IMR-90 (cell line): Measurements from ENCODE around the gene INTS11. TPM values are rescaled to one million over a fixed set of nuclear protein-coding genes. Genes with fewer than 3 reads are reported as not detected.

Source experiments
- ATAC-seq: fragments of 200-7000 bp; cut with Tn5 transposase; 2 replicates; pipeline ENCODE4 v1.9.1; 2020; ENCODE audit warnings: low read depth, mild to moderate bottlenecking, moderate library complexity
- BruUV-seq: library from RNA; stranded (reverse); fragments of 400-500 nt; replicated peaks from 2 replicates; lab custom pipeline; 2021; lab: Mats Ljungman, UMichigan
- CTCF ChIA-PET: fragments of 300-600 bp; formaldehyde crosslinking; extraction: SDS; loops from one replicate; lab custom pipeline; 2021; ENCODE audit warnings: antibody characterized with exemption; lab: Yijun Ruan, JAX
- POLR2A ChIA-PET: fragments of 300-600 bp; sonication (Branson Sonifier 250); formaldehyde crosslinking; loops from one replicate; lab custom pipeline; 2022; ENCODE audit warnings: antibody characterized with exemption; ENCODE audit not compliant: unreplicated experiment; lab: Charles Lee
- DNase-seq: peaks from one replicate; pipeline ENCODE4 v3.0.0; 2013
- H2AFZ ChIP-seq: replicated peaks from 2 replicates; pipeline ENCODE3; 2013; ENCODE audit warnings: low read length, mild to moderate bottlenecking; ENCODE audit not compliant: poor library complexity
- H2AK5ac ChIP-seq: 2 replicates; pipeline ENCODE4 v1.6.1; 2013; ENCODE audit warnings: low read depth, low read length, inconsistent platforms
- H2AK9ac ChIP-seq: replicated peaks from 2 replicates; pipeline ENCODE3; 2013; ENCODE audit warnings: mild to moderate bottlenecking, low read depth, low read length, moderate library complexity; ENCODE audit not compliant: poor library complexity
- H2BK120ac ChIP-seq: 2 replicates; pipeline ENCODE4 v1.6.1; 2013; ENCODE audit warnings: low read depth, low read length, inconsistent platforms
- H2BK15ac ChIP-seq: 3 replicates; pipeline ENCODE4 v1.6.1; 2013; ENCODE audit warnings: low read depth, low read length, inconsistent platforms
- H2BK20ac ChIP-seq: 2 replicates; pipeline ENCODE4 v1.6.1; 2013; ENCODE audit warnings: low read depth, mild to moderate bottlenecking, inconsistent platforms, low read length, moderate library complexity
- H2BK5ac ChIP-seq: 2 replicates; pipeline ENCODE4 v1.6.1; 2013; ENCODE audit warnings: mild to moderate bottlenecking, low read depth, low read length, inconsistent platforms; ENCODE audit not compliant: poor library complexity, severe bottlenecking
- H3K14ac ChIP-seq: replicated peaks from 2 replicates; pipeline ENCODE4 v1.6.1; 2013; ENCODE audit warnings: low read depth, low read length, inconsistent platforms
- H3K18ac ChIP-seq: 2 replicates; pipeline ENCODE4 v1.6.1; 2013; ENCODE audit warnings: low read depth, low read length, control low read depth
- H3K23ac ChIP-seq: 2 replicates; pipeline ENCODE4 v1.6.1; 2013; ENCODE audit warnings: low read depth, low read length, inconsistent platforms
- H3K27ac ChIP-seq: 2 replicates; pipeline ENCODE4 v1.5.1; 2013; ENCODE audit warnings: mild to moderate bottlenecking, control low read depth, low read length; ENCODE audit not compliant: insufficient read depth
- H3K27me3 ChIP-seq: 2 replicates; pipeline ENCODE4 v1.6.1; 2013; ENCODE audit warnings: low read length; ENCODE audit not compliant: control insufficient read depth, insufficient read depth
- H3K36me3 ChIP-seq: 2 replicates; pipeline ENCODE4 v1.6.1; 2013; ENCODE audit warnings: low read length, mixed read lengths; ENCODE audit not compliant: control insufficient read depth, insufficient read depth
- H3K4ac ChIP-seq: 2 replicates; pipeline ENCODE4 v1.6.1; 2013; ENCODE audit warnings: low read depth, low read length, inconsistent platforms
- H3K4me1 ChIP-seq: 2 replicates; pipeline ENCODE4 v1.6.1; 2013; ENCODE audit warnings: low read length, mixed read lengths; ENCODE audit not compliant: control insufficient read depth, insufficient read depth
- H3K4me2 ChIP-seq: 2 replicates; pipeline ENCODE4 v1.6.1; 2013; ENCODE audit warnings: low read depth, mild to moderate bottlenecking, control low read depth, low read length, moderate library complexity
- H3K4me3 ChIP-seq: 2 replicates; pipeline ENCODE4 v1.5.1; 2013; ENCODE audit warnings: low read depth, mild to moderate bottlenecking, control low read depth, low read length, moderate library complexity; ENCODE audit not compliant: insufficient read depth
- H3K56ac ChIP-seq: 2 replicates; pipeline ENCODE4 v1.6.1; 2013; ENCODE audit warnings: low read length, inconsistent platforms; ENCODE audit not compliant: insufficient read depth; ENCODE audit errors: extremely low read depth
- H3K79me1 ChIP-seq, 2 experiments: 2 replicates each; pipeline ENCODE4 v1.6.1; 2013; ENCODE audit warnings: low read length in 2 of 2, inconsistent platforms in 1 of 2, low read depth in 1 of 2
- H3K9ac ChIP-seq: 2 replicates; pipeline ENCODE4 v1.6.1; 2013; ENCODE audit warnings: low read depth, low read length, control low read depth
- H3K9me1 ChIP-seq: 2 replicates; pipeline ENCODE4 v1.6.1; 2013; ENCODE audit warnings: low read length, inconsistent platforms; ENCODE audit not compliant: insufficient read depth
- H3K9me3 ChIP-seq: 2 replicates; pipeline ENCODE4 v1.6.1; 2013; ENCODE audit warnings: low read length; ENCODE audit not compliant: control insufficient read depth, insufficient read depth
- H4K20me1 ChIP-seq: 2 replicates; pipeline ENCODE4 v1.6.1; 2013; ENCODE audit warnings: low read length, inconsistent platforms; ENCODE audit not compliant: insufficient read depth
- H4K5ac ChIP-seq: 2 replicates; pipeline ENCODE4 v1.6.1; 2013; ENCODE audit warnings: mild to moderate bottlenecking, low read depth, low read length, control low read depth
- H4K8ac ChIP-seq, 2 experiments: 2 replicates each; pipeline ENCODE4 v1.6.1; 2013; ENCODE audit warnings: low read depth in 2 of 2, low read length in 2 of 2, control low read depth in 1 of 2, inconsistent platforms in 1 of 2
- H4K91ac ChIP-seq: 2 replicates; pipeline ENCODE4 v1.6.1; 2013; ENCODE audit warnings: low read depth, low read length, inconsistent platforms; ENCODE audit not compliant: insufficient read depth
- BHLHE40 ChIP-seq: fragments of 150-350 bp; IDR thresholded peaks from 2 replicates; pipeline ENCODE4 v1.6.1; 2016; ENCODE audit warnings: mild to moderate bottlenecking, low read depth, low read length
- CEBPB ChIP-seq: IDR thresholded peaks from 2 replicates; pipeline ENCODE4 v1.6.1; 2012; ENCODE audit warnings: low read depth, low read length, improper control_type of control experiment
- FOS ChIP-seq: fragments of 150-350 bp; IDR thresholded peaks from 2 replicates; pipeline ENCODE4 v1.6.1; 2016; ENCODE audit warnings: low read depth, low read length
- MAFK ChIP-seq: IDR thresholded peaks from 2 replicates; pipeline ENCODE4 v1.6.1; 2012; ENCODE audit warnings: low read depth, low read length, improper control_type of control experiment
- MXI1 ChIP-seq: IDR thresholded peaks from 2 replicates; pipeline ENCODE4 v1.6.1; 2012; ENCODE audit warnings: low read depth, mild to moderate bottlenecking, low read length, moderate library complexity, borderline replicate concordance
- NFE2L2 ChIP-seq: fragments of 150-350 bp; IDR thresholded peaks from 2 replicates; pipeline ENCODE4 v1.6.1; 2016; ENCODE audit warnings: low read depth, mild to moderate bottlenecking, low read length
- POLR2A ChIP-seq: IDR thresholded peaks from 2 replicates; pipeline ENCODE4 v1.6.1; 2012; ENCODE audit warnings: mild to moderate bottlenecking, low read depth, low read length
- RAD21 ChIP-seq: IDR thresholded peaks from 2 replicates; pipeline ENCODE4 v1.6.1; 2012; ENCODE audit warnings: low read length, improper control_type of control experiment
- RCOR1 ChIP-seq: IDR thresholded peaks from 2 replicates; pipeline ENCODE4 v1.6.1; 2012; ENCODE audit warnings: mild to moderate bottlenecking, low read length, improper control_type of control experiment; ENCODE audit not compliant: insufficient replicate concordance
- RFX5 ChIP-seq: IDR thresholded peaks from 2 replicates; pipeline ENCODE4 v1.8.0; 2012; ENCODE audit warnings: low read depth, mild to moderate bottlenecking, low read length, moderate library complexity
- WGBS, 2 experiments: methylation state at CpG; one replicate each; pipeline versions ENCODE4 v1.1.5 to v1.1.7; 2013; ENCODE audit warnings: missing lambda C conversion rate in 2 of 2; ENCODE audit not compliant: insufficient read length in 1 of 2; ENCODE audit errors: extremely low coverage in 2 of 2; 5-methylcytosine and 5-hydroxymethylcytosine counted together
- dilution Hi-C: fragments of 300-500 bp; cut with HindIII; formaldehyde crosslinking; loops from one replicate; pipeline ENCODE4 v1.14.3; 2018; ENCODE audit warnings: low sequenced_read_pairs; ENCODE audit not compliant: unreplicated experiment
- in situ Hi-C: fragments of 300-500 bp; cut with MboI; formaldehyde crosslinking; loops from 3 replicates; pipeline ENCODE4 v1.14.3; 2019; ENCODE audit warnings: low sequenced_read_pairs, inconsistent platforms, mixed read lengths
- intact Hi-C: fragments of 100-400 bp; cut with micrococcal nuclease; formaldehyde crosslinking; loops from 2 replicates; pipeline ENCODE4 v1.10.0; 2022
- polyA plus RNA-seq, 3 experiments: library from polyadenylated mRNA; depleted of rRNA; stranded (reverse); fragments of >200 nt; gene quantifications; 2 replicates each; pipeline ENCODE4 v1.2.3, GENCODE V29; 2012; ENCODE audit warnings: low replicate concordance in 1 of 3
- total RNA-seq: library from RNA; depleted of rRNA; stranded (reverse); fragments of >200 nt; gene quantifications from 2 replicates; pipeline ENCODE4 v1.2.3, GENCODE V29; 2012
- TF ChIP-seq, protein P1 (sequence below): fragments of 150-350 bp; IDR thresholded peaks from 2 replicates; pipeline ENCODE4 v1.6.1; 2017; ENCODE audit warnings: mild to moderate bottlenecking, antibody characterized with exemption, low read length, low read depth
- TF ChIP-seq, protein P2 (sequence below): conservative IDR thresholded peaks from 2 replicates; pipeline ENCODE4 v1.5.1; 2012; ENCODE audit warnings: mild to moderate bottlenecking, low read depth, low read length, improper control_type of control experiment
- TF ChIP-seq, protein P3 (sequence below): fragments of 150-350 bp; IDR thresholded peaks from 2 replicates; pipeline ENCODE4 v1.6.1; 2016; ENCODE audit warnings: low read depth, mild to moderate bottlenecking, low read length, moderate library complexity, borderline replicate concordance

Gene INTS11
- total and polyA plus RNA-seq, 2 of the 4 experiments (the other 2 are of a cell fraction) = 56.1 to 123 TPM

DNA sequence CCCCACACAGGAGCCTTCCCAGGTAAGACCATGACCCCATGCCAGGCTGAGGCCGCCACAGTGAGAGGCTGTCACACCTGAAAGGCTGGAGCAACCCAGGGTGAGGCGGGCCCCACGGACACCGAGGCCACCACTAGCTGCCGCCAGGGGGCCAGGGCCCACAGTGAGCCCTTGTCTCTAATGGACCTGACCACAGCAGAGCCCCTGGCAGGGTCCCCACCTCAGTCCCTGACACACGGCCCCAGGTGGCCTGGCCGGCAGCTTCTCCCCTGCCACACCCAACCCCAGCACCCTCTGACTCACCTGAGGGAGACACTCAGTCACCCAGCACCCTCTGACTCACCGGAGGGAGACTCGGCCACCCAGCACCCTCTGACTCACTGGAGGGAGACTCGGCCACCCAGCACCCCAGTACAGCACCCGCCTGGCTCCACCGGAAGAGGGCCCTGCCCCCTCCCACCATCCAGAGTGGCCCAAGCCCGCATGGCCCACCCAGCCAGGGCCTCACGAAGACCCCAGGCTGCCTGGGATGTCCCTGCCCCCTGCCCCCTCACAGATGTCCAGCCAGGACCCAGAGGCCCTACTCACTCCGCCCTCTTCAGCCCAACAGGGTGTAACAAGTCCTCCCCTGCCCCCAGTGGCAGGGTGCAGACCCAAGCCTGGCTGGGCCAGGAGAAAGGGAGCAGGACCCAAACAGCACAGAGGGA is 20.3 kb upstream of the INTS11 start:
- H3K56ac ChIP-seq = no peak overlapping the region
- no peak for ATAC-seq
- peaks cover 13% of the 10 kb centered on the region for H3K9me1 ChIP-seq
- H3K4me2 ChIP-seq = no peak overlapping the region; the same call in 1 of the 2 replicates
- no peak overlapping the region; the same call in 1 of the 2 replicates for H3K23ac ChIP-seq
- H3K4me1 ChIP-seq = peaks cover 30% of the 10 kb centered on the region
- no peak overlapping the region for H2BK20ac ChIP-seq
- peak overlapping the region; percentile 72 for H2BK5ac ChIP-seq
- BruUV-seq = no TSS peak
- H3K18ac ChIP-seq = no peak overlapping the region
- H4K20me1 ChIP-seq = peaks cover 67% of the 10 kb centered on the region
- H2AK9ac ChIP-seq = peak overlapping the region; percentile 87
- POLR2A ChIA-PET = no interaction called here
- WGBS, 2 experiments = 58% methylated on average over 2 of the region's 15 CpGs; no CpG with 5 or more reads in 1 of the 2 experiments
- peak overlapping the region; percentile 63 for H2AFZ ChIP-seq
- H2BK15ac ChIP-seq = no peak overlapping the region
- intact Hi-C loops = no loop called here
- H3K27ac ChIP-seq = peak overlapping the region; percentile 10; the same call in 1 of the 2 replicates
- CTCF ChIA-PET = interaction anchor here (0.5 kb wide), 1 partner anchor 76 kb away, joined by 3 read pairs; no protein-coding TSS in a partner anchor
- peak; percentile 69 for DNase-seq
- H3K9ac ChIP-seq = no peak overlapping the region
- H3K14ac ChIP-seq = no peak overlapping the region
- TF ChIP-seq NFE2L2 = no peak
- no peak for TF ChIP-seq CEBPB
- no peak for TF ChIP-seq MXI1
- TF ChIP-seq, protein P1, sequence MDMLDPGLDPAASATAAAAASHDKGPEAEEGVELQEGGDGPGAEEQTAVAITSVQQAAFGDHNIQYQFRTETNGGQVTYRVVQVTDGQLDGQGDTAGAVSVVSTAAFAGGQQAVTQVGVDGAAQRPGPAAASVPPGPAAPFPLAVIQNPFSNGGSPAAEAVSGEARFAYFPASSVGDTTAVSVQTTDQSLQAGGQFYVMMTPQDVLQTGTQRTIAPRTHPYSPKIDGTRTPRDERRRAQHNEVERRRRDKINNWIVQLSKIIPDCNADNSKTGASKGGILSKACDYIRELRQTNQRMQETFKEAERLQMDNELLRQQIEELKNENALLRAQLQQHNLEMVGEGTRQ = no peak
- TF ChIP-seq, protein P2, sequence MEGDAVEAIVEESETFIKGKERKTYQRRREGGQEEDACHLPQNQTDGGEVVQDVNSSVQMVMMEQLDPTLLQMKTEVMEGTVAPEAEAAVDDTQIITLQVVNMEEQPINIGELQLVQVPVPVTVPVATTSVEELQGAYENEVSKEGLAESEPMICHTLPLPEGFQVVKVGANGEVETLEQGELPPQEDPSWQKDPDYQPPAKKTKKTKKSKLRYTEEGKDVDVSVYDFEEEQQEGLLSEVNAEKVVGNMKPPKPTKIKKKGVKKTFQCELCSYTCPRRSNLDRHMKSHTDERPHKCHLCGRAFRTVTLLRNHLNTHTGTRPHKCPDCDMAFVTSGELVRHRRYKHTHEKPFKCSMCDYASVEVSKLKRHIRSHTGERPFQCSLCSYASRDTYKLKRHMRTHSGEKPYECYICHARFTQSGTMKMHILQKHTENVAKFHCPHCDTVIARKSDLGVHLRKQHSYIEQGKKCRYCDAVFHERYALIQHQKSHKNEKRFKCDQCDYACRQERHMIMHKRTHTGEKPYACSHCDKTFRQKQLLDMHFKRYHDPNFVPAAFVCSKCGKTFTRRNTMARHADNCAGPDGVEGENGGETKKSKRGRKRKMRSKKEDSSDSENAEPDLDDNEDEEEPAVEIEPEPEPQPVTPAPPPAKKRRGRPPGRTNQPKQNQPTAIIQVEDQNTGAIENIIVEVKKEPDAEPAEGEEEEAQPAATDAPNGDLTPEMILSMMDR = peak; percentile 30; the same call in 1 of the 2 replicates
- TF ChIP-seq RAD21 = peak; percentile 18; the same call in 1 of the 2 replicates
- peak; percentile 27 for TF ChIP-seq RCOR1
- TF ChIP-seq, protein P3, sequence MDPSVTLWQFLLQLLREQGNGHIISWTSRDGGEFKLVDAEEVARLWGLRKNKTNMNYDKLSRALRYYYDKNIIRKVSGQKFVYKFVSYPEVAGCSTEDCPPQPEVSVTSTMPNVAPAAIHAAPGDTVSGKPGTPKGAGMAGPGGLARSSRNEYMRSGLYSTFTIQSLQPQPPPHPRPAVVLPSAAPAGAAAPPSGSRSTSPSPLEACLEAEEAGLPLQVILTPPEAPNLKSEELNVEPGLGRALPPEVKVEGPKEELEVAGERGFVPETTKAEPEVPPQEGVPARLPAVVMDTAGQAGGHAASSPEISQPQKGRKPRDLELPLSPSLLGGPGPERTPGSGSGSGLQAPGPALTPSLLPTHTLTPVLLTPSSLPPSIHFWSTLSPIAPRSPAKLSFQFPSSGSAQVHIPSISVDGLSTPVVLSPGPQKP = no peak
- peak; percentile 82 for TF ChIP-seq FOS
- 0 out of 2 replicates have a peak, but pooled peaks have one; percentile 16 for TF ChIP-seq BHLHE40
- TF ChIP-seq POLR2A = no peak
- TF ChIP-seq RFX5 = no peak
- TF ChIP-seq MAFK = no peak
- H3K4ac ChIP-seq = no peak overlapping the region; the same call in 1 of the 2 replicates
- no peaks in the 10 kb centered on the region for H3K9me3 ChIP-seq
- no peaks in the 10 kb centered on the region for H3K27me3 ChIP-seq
- in situ Hi-C loops = no loop called here
- peak overlapping the region in 1 of 2 experiments; percentile 40; a peak in 1 of 4 replicates for H4K8ac ChIP-seq
- peaks cover 18% of the 10 kb centered on the region for H3K36me3 ChIP-seq
- dilution Hi-C loops = no loop called here
- peak overlapping the region; percentile 40; the same call in 1 of the 2 replicates for H2BK120ac ChIP-seq
- no peak overlapping the region for H3K4me3 ChIP-seq
- H4K5ac ChIP-seq = no peak overlapping the region
- H2AK5ac ChIP-seq = peak overlapping the region; percentile 73
- H3K79me1 ChIP-seq = peaks cover 12 to 70% of the 10 kb centered on the region in 2 experiments
- H4K91ac ChIP-seq = 0 out of 2 replicates have a peak overlapping the region, but pooled peaks have one; percentile 26
